Stimulated activated CD4-positive, alpha-beta T cell treated with anti-CD3 and anti-CD28 coated beads, Interleukin-15, amount 100 ng/mL, for 1 hour (primary cell): ENCODE data around the gene ARMC8.

Source experiments
- DNase-seq, 2 donors: peaks; one replicate each; pipeline ENCODE4 v3.0.0-alpha.2; 2020; ENCODE audit warnings: low read depth in 1 of 2, low spot score in 1 of 2

The ARMC8 gene

GRCh38 chr3:138303474-138303873, 116.4 kb downstream of the ARMC8 start:
- DNase-seq = no peak

- no peak for DNase-seq
These were observed 120.8 kb downstream of the ARMC8 start for GRCh38 chr3:138307899-138308298.

GRCh38 chr3:138308783-138309182, 121.7 kb downstream of the ARMC8 start:
- no peak for DNase-seq

GRCh38 chr3:138310494-138310893, 123.4 kb downstream of the ARMC8 start:
- DNase-seq = no peak

GRCh38 chr3:138314751-138315150, 127.7 kb downstream of the ARMC8 start:
- DNase-seq = no peak

GRCh38 chr3:138317687-138318086, 130.6 kb downstream of the ARMC8 start:
- DNase-seq = no peak

- DNase-seq = no peak
These were observed 136.9 kb downstream of the ARMC8 start for GRCh38 chr3:138323971-138324370.

- no peak for DNase-seq
These were observed 138.9 kb downstream of the ARMC8 start for GRCh38 chr3:138325990-138326389.

- DNase-seq = no peak
These were observed 139.9 kb downstream of the ARMC8 start for GRCh38 chr3:138326866-138327595.

GRCh38 chr3:138327831-138328230, 140.7 kb downstream of the ARMC8 start:
- no peak for DNase-seq

- DNase-seq = no peak
These were observed 141.2 kb downstream of the ARMC8 start for GRCh38 chr3:138328341-138328740.

- DNase-seq = peak; percentile 76 to 83
These were observed 142.3 kb downstream of the ARMC8 start, which contains the start of gene NME9 for GRCh38 chr3:138329127-138329983. NME9 (minus strand) TSS chr3:138329851; CDS start chr3:138329335, 516 bp downstream.

GRCh38 chr3:138329984-138330293, 142.8 kb downstream of the ARMC8 start:
- DNase-seq = no peak

- no peak for DNase-seq
These were observed 144.2 kb downstream of the ARMC8 start for GRCh38 chr3:138331143-138331894.

- DNase-seq = no peak
These were observed 145.5 kb downstream of the ARMC8 start for GRCh38 chr3:138332472-138333073.

- DNase-seq = no peak
These were observed 147.5 kb downstream of the ARMC8 start for GRCh38 chr3:138334608-138335007.

- DNase-seq = no peak
These were observed 149.4 kb downstream of the ARMC8 start for GRCh38 chr3:138336454-138336999.

- no peak for DNase-seq
These were observed 151.1 kb downstream of the ARMC8 start for GRCh38 chr3:138338244-138338643.

- DNase-seq = no peak
These were observed 151.7 kb downstream of the ARMC8 start for GRCh38 chr3:138338811-138339210.

GRCh38 chr3:138340511-138340910, 153.4 kb downstream of the ARMC8 start:
- DNase-seq = no peak

- no peak for DNase-seq
These were observed 157.7 kb downstream of the ARMC8 start for GRCh38 chr3:138344754-138345153.
